A204.1 (cell line): ENCODE results near the gene GRID1.

Source experiments
- FAIRE-seq: peaks from 2 replicates; lab custom pipeline; 2012; peaks lifted over from hg19 to GRCh38; lab: Jason Lieb, UNC

The GRID1 gene

DNA sequence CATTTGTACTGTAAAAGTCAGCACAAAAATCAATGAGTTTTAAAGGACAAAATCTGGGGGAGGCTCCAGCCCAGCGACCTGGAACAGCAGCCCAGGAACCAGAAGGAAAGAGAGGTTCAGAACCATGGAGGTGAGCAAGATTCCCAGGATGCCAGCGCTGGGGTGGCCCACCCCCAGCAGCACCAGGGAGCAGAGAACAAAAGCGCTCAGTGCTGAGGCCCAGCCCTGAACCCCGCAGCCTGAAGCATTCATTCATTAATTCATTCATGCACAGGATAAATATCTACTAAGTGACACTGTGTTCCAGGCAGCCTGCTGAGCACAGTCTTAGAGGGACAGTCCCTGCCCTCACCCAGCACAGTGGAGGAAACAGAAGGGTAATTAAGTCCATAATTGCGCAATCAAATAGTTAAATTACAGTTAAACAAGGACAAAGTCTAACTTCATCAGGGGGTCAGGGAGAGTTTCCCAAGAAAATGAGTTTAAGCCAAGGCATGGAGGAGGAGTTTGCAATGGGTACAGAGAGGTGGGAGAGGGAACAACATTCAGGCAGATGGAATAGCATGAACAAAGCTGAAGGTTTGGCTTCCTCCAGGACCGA, 202.3 kb downstream of the GRID1 start:
- FAIRE-seq, result no peak

DNA sequence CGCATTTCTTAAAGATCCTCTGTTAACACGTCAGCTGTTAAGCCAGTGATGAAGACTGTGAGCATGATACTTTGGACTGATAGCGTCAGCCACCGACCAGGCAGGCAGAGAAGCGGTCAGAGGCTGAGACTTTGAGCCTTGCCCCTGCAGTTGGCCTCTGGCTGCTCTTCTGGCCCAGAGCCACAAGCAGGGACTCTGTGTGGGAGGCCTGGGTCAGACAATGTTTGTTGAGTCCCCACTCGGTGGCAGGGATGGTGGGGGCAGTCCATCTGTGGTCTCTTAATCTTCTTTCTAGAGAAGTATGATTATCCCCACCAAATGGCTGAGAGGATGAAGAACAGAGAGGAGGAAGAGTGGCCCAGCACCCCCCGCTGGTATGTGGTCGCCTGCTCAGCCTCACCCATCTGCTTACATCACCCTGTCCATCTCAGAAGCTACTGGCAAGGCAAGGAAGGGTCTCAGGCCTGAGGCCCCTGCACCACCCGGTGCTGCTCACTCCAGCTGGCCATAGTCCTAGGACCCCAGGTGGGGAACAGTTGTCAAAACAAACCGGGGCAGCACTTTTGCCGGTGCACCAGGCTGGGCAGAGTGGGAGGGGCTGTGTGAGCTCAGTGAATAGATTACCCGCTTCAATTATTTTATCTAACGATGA, 202.9 kb downstream of the GRID1 start:
- no peak for FAIRE-seq

DNA sequence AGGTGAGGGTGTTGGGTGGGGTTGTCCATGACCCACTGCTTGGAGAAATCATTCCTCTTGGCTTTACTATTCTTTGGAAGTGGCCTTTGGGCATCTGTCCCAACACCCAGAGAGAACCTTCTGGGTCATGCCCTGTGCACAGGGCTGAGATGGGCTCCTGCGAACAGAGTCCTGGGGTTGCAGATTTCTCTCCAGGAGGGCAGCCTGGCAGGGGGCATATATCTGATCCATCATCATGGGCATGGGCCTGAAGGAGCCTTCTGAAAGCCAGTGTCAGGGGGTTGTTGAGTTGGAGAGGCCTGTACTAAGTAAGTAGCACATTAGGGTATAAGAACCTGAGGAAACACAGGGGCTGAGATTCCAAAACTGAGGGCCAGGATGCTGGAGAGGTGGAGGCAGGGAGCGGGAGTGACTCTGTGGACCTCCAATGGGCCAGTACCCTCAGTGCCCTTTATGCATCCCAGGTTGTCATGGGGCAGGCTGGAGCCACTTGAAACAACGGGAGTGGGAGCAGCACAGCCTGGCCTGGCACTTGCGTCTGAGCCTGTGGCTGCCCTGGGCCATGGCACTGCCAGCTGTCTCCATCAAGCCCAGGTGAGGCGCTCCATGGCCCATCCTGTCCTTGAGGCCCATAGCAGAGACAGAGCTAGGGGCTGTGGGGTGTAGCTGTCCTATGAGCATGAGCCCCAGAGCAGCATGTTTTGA, 203.7 kb downstream of the GRID1 start:
- FAIRE-seq, result no peak

DNA sequence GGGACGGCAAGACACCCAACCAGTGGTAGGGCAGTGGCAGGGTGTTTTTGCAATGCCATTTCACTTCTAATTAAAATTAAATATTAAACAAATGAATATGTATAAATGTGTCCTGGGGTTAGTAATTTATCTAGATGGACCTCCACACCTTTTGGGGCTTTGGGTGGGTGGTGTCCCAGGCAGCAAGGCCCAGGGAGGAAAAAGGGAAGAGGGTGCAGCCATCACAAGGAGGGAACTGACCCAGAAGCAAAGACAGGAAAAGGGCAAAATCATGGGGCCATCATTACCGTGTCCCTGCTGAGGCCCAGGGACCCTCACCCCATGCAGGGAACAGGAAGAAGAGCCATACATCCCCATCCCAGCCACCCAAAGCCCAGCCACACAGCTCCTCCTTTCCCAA, 204.6 kb downstream of the GRID1 start:
- FAIRE-seq, result no peak

DNA sequence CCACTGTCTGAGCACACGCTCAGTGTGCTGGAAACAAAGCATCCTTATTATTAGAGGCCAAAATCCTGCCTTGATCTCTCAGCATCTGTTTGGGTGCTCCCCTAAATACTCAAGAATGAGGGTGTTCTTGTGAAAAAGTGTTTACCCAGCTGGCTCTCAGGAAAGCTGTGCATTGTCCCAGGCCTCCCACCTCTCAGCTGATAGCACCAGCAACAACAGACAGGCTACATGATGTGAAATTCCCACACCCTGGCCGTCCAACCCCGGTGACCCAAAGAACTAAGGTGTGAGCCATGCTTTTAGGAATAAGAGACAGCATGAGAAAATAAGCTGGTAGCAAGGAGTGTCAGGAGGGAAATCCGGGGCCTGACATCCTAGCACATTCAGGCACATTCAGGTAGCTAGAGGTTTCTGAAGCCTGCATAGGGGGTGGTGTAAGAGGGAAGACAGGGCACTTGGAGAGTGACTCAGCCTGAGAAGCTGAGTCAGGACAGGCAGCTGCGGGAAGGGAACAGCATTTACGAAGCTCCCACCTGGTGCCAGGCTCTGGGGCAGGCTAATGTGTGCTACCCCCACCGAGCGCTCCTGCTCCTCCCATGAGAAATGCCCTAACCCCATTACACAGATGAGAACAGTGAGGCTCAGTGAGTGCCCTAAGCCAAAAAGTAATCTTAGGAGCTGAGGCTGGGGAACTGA, 205.6 kb downstream of the GRID1 start:
- no peak for FAIRE-seq

DNA sequence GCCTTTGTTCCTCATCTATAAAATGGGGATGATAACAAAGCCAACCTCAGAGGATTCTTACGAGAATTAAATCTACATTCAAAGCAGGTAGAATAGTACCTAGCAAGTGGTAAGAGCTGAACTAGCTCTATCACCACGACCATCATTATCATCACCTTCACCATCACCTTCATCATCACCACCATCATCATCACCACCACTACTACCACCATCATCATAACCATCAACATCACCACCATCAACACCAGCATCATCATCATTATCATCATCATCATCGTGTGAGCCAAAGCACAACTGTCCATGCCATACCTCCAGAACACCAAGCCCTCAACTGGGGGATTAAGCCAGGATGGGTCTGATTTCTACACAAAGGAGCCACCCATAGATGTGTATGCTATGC, 206.8 kb downstream of the GRID1 start:
- FAIRE-seq, result no peak

DNA sequence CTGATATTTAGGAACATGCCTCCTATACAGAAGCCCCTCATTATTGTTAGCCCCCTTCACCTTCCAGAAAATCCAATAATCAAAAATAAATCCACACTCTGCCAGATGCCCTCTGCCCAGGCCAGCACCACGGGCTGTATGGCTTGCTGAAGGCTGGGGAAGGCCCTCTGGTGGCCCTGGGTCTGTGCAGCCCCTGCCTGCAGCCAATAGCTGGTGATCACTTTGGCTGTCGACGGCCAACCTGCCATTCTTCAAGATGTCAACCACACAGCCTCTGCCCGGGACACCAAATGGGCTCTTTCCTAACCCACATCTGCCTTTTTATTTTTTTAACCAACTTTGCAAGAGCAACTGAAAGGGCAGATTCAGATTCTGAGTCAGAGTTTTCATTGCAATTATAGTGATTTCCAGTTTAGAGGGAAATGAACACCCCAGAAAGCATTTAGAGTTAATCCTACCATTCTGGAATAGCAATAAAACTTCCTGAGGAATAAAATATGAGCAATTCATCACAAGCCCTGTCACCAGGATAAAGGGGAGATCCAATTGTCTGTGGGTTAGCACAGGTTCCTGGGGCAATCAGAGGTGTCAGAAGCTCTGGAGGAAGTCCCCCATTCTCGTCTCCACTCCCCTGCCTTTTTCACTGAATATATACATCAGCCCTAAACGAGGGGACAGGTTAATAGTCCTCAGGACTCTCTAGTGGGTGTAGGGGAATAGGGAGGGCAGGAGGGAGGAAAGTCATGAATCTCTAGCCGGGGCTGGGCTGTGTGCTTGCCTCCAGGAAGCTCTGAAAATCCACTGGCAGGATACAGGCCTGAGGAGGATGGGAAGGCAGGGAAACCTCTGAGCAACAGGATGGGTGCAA, 211.3 kb downstream of the GRID1 start:
- no peak for FAIRE-seq

DNA sequence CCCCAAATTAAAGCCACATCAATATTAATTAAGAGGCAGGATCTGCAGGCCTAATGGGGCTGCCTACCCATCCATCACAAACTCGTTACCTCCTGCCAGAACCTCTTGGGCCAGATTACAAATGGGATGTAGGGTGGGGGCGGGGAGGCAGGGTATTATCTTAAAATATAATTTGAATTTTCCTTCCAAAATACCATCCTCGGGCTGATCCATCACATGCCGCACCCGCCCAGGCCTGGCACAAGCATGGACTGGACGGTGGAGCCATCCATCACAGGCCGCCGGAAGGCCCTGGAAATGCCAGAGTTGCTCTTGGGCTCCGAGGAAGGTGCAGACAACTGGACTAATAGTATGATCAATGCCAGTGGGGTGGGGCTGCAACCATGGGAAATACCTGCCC, 212.8 kb downstream of the GRID1 start:
- FAIRE-seq, result no peak

DNA sequence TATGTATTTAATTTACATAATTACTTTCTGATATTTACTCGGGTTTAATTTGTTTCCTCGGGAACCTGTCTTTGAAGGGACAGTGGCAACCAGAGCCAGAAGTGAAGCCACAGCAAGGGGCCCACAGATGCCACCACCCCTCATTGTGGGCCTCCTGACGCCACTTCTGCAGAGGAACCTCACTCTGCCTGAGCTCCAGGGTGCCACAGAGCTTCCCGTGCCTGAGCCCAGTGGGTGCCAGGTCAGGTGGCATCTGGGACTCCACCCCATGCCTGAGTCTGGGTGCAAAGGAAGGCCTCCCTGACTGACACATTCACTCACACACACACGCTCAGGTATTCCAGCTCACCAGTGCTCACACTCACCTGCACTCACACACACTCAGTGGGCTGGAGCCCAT, 213.7 kb downstream of the GRID1 start:
- no peak for FAIRE-seq

DNA sequence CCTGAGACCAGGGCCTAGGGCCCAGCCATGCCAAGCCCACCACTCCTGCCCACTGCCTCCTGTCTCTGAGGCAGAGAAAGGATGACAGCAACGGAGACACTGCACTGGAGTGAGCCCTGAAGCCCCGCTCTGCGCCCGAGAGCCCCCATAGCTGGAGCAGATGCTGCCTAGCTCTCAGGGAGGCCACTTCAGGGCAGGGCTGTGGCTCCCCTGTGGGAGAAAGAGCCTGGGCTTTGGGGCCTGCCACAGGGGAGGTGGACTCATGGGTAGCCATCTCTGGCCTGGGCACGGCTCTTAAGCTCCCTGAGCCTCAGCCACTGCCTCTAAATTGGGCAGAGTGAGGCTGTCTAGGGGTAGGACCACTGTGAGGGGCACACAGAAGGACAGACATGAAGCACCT, 214.2 kb downstream of the GRID1 start:
- FAIRE-seq, result no peak

DNA sequence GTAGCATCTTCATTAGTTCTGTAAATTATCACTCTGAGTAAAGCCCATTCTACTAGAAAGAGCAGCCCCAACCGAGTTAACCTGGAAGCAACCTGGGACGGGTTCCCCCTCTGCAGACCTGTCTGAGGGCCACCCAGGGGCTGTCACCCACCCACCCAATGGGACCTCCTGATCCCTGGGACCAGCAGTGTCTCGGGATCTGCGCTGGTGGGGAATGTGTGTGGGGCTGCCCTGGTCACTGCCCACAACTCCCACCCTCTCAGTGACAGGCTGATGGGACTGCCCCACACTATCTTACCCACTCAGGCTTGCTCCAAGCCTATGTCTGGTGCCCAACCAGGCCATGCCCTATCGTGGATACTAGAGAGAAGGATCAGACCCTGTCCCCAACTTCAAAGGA, 215.0 kb downstream of the GRID1 start:
- no peak for FAIRE-seq

DNA sequence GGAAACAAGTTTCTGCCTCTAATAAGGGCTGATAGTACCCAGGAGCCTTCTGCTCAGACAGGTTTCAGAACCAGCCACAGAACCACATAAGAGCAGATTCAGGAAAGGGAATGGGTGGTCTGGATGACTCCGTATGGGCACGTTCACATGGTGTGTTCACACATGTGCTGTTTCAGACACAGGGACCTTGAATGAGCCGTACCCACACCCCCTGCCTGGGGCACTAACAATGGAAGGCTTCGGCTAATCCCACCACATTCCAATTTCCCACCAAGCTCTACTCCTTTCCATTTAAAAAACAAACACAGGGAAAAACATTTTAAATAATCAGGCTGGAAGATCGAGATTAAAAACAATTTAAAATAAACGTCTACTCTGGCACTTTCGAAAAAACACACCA, 217.3 kb downstream of the GRID1 start:
- FAIRE-seq, result no peak

DNA sequence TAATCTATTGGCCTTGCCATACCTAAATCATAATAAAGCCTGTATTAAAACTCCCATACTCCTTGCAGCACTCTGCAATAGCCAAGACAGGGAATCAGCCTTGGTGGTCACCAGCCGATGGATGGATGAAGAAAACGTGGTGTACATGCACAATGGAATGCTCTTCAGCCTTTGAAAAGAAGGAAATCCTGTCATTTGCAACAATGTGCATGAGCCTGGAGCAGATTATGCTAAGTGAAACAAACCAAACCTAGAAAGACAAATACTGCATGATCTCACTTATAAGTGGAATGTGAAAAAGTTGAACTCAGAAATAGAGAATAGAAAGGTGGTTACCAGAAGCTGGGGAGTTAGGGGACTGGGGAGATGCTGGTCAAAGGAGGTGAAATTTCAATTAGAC, 218.5 kb downstream of the GRID1 start:
- no peak for FAIRE-seq

DNA sequence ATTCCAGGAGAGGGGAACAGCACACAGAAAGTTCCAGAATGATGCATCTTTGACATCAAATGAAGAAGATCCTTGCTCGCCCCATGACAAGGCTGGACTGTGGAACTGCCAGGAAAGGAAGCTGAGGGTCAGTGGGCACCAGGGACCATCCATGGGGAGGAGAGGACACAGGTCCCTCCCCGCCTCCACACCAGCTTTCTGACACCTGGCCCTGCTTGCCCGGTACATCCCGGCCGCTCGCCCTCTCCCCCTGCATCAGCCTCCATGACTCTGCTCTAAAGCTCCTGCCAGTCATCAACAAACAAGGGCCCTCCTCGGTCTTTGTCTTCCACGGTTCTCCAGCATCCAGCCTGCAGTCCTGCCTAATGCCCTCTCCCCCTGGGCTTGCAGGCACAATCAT, 222.3 kb downstream of the GRID1 start:
- FAIRE-seq, result no peak

DNA sequence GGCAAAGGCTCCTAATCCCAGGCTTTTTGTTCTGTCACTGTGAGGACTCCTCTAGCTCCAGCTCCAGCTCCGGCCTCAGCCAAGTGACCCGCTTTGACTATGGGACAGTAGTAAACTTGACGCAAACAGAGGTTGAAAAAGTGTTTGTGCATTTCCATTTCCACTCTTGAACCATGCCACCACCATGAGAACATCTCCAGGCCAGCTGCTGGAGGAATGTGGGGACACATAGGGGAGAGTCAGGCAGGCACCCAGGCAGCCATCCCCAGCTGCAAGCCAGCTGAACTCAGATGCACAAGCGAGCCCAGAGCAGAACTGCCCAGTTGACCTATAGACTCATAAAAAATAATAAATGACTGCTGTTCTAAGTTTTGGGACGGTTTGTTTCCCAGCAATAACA, 224.7 kb downstream of the GRID1 start:
- FAIRE-seq, result no peak

DNA sequence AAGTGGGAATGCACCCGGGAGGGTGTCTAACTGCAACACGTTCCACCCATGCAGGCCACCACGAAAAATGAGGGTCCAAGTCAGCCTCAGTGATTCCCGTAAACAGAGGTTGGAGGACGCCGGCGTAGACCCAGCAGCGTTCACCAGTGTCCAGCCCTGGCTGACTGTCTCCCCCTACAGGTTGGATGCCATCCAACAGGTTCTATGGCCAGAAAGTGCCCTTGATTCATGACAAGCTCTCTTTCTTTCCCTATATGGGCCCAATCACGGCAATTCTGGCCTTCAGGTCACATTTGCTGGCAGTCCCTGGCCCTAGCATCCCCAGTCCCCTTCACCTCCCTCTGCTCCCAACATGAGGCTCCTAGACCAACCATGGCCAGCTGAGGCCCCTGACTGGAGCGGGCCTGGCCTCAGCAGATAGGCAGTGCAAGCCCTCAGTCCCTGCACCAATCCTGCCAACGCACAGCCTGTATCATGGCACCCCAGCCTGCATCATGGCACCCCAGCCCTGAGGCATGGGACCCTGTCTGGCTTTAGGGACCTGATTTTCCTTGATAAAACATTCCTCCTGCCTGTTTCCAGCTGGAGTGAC, 227.4 kb downstream of the GRID1 start:
- no peak for FAIRE-seq

DNA sequence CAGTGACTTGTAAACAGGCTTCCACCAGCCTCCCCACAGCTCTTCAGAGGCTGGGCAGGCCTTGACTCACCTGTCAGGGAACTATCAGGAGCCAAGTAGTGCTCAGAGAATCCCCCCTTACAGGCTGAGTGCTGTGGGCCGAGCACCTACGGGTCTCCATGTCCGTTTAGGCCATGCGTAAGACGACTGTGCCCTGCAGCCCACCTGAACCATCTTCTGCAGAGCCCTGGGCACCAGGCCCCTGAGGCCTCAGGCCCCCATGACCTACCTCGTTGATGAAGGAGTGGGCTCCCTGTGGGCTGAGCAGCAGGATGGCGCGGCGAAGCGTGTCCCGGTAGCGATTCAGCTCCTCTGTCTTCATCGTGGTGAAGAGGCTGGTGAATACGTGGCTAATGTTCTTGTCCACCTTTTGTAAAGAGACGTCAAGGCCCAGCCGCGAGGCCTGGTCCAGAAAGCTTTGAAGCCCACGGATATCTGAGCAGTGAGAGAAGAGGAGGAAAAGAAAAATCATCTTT, 228.0 kb downstream of the GRID1 start:
- no peak for FAIRE-seq

DNA sequence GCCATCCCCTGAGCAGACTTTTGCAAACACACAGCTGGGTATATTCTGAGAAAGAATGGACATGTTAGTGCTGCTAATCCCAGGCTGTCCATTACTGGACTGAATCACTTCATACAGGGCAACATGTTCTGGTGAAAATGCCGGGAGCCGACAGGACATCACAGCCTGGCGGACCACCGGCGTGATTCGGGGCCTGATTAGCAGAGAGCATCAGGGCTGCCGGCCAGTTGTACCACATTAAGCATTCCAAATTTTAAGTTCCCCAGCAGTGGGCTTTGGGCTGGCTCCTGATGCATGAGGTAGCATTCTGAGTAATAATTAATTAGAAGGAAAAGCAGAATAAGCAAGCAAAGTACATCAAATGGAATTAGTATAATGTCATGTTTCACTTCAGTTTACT, 229.0 kb downstream of the GRID1 start:
- FAIRE-seq, result no peak

DNA sequence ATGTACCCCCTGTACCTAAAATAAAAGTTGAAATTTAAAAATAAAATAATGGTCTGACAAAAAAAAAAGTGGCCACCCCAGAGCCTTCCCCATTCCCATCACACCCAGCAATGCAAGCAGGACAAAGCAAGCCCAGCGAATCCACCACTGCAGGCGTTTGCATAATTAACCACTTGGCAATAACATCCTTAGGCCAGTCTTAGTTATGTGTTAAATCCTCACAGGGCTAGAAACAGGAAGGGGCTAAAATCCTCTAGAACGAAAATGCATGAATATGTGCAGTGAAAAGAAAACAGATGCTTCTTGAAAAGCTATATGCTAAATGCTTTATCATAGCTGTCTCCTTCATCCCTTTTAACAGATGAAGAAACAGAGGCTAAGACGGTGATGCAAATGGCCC, 229.7 kb downstream of the GRID1 start:
- no peak for FAIRE-seq

DNA sequence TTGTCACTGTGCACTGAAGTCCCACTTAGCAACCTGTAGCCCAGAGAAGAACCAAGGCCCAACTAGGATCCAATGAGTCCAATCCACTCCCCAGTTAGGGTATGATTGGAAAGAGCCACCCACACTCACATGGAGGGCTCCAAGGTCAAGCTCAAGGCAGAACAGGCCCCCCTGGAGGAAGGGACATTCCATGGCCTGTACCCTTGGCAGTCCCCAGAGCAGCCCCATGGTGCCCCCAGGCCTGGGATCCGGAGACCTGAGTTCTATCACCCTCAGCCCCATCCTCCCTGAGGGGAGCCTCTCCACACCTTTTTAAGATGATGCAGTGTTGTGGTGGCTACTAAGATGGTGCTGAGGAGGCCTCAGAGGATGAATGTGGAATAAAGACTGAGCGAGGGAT, 231.4 kb downstream of the GRID1 start:
- FAIRE-seq, result no peak

DNA sequence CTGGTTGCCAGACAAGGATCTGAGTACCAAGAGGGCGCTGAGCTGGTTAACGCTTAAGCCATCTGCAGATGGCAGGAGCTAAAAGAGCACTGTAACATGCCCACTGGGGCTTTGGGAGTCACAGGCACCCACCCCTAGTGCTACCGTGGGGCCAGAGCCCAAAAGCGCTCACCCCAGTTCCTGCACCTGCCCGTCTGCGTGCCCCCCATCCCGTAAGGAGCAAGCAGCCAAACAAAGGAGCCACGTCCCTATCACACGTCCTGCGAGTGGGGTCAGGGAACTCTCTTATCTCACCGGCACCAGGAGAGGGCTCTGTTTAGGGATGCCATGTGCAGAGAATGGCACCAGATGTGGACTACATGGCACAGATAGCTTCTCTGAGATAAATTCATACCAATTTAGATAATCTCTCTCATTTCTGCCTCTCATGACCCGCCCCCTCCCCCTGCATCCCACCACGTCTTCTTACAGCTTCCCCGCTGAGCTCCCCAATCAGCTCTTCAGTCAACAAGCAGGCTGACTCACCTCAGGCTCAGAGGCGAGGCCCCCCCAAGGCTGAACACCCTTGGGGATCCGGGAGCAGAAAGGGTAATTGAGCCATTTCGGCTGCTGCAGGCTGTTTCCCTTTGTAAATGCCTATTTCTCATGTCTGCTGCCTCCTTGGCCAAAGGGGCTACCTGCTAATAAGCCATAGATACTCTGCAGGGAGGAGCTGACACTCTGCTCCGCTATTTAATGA, 235.7 kb downstream of the GRID1 start:
- FAIRE-seq, result no peak
